ENCODE results near the gene TSPAN18.

DNA sequence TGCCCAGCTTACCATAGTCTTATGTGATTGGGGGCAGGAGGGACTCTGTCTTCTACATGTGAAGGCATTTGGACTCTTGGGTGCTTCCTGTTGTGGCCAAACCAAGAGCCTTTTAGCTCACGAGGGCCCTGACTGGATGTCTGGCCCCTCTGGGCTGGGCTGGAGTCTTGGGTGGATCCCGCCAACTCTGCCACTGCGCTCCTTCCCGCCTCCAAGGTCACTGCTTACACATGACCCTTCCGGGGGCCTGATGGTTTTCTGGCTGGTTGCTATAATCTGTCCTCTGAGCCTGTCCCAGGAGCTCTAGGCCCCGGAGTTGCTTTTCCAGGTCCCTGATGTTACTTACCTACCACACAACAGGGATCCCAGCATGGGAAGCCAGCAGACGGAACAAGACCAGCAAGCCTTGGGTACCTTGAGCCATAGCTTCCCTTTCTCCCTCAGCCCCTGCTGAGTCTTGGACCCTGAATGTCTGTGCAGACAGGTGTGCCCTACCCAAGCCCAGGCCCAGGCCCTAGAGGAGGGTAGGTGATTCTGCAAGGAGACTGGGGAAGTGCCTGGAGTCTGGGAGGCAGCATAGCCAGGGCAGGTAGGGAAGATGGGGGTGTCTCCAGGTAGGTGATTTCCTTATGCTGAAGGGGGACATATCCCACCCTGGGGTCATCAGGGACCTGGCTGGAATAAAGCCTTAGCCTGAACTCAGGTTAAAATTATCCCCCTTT lies 100.3 kb downstream of the TSPAN18 start:
- TF ChIP-seq SIX5 (IDR thresholded peaks at IDR 0.05; ENCODE audit: low read depth, low read length, severe bottlenecking) (no peak), STAT1 (conservative IDR thresholded peaks at IDR 0.05) (no peak), SRF (IDR thresholded peaks at IDR 0.05; ENCODE audit: low read depth in 2 of 2, low read length in 2 of 2) (no peak), POLR2A (IDR thresholded peaks at IDR 0.05; ENCODE audit: low read depth, low read length) (no peak), SP1 (IDR thresholded peaks at IDR 0.05; ENCODE audit: low read depth, low read length) (no peak)
- TF ChIP-seq, protein P1, sequence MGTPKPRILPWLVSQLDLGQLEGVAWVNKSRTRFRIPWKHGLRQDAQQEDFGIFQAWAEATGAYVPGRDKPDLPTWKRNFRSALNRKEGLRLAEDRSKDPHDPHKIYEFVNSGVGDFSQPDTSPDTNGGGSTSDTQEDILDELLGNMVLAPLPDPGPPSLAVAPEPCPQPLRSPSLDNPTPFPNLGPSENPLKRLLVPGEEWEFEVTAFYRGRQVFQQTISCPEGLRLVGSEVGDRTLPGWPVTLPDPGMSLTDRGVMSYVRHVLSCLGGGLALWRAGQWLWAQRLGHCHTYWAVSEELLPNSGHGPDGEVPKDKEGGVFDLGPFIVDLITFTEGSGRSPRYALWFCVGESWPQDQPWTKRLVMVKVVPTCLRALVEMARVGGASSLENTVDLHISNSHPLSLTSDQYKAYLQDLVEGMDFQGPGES (IDR thresholded peaks at IDR 0.05): no peak
